ENCODE results near the gene GAREM1.

DNA sequence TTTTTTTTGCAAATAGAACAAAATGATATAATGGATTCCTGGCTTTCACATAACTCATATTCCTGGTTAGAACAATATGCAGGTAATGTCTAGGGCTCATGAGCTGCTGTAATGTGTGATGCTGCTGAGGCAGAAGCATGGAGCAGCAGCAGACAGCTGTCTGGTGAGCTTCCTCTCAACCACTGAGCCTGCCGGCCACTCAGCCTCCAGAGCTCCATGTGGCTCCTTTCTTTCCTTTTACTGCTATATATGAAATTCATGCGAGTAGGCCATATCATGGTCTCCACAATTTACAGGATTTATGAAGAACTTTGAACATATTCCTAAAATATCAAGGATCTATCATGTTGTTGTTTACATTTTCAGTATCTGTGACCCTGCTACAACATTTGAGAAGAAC, 159.9 kb downstream of the GAREM1 start:
- TF ChIP-seq, protein P1, sequence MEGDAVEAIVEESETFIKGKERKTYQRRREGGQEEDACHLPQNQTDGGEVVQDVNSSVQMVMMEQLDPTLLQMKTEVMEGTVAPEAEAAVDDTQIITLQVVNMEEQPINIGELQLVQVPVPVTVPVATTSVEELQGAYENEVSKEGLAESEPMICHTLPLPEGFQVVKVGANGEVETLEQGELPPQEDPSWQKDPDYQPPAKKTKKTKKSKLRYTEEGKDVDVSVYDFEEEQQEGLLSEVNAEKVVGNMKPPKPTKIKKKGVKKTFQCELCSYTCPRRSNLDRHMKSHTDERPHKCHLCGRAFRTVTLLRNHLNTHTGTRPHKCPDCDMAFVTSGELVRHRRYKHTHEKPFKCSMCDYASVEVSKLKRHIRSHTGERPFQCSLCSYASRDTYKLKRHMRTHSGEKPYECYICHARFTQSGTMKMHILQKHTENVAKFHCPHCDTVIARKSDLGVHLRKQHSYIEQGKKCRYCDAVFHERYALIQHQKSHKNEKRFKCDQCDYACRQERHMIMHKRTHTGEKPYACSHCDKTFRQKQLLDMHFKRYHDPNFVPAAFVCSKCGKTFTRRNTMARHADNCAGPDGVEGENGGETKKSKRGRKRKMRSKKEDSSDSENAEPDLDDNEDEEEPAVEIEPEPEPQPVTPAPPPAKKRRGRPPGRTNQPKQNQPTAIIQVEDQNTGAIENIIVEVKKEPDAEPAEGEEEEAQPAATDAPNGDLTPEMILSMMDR (IDR thresholded peaks at IDR 0.05): no peak
- no peak for TF ChIP-seq EZH2 (IDR thresholded peaks at IDR 0.05)

Measured in neural progenitor cell (in vitro differentiated cells).